ENCODE measurements around the gene IL34. TPM values are rescaled to one million over a fixed set of nuclear protein-coding genes. Genes with fewer than 3 reads are reported as not detected.

IL34 gene
- total RNA-seq, 3 donors from 2014 or later (not counting 1 experiment from before 2014, with no cell fraction given): 0.48 to 0.54 TPM; not detected in 1

DNA sequence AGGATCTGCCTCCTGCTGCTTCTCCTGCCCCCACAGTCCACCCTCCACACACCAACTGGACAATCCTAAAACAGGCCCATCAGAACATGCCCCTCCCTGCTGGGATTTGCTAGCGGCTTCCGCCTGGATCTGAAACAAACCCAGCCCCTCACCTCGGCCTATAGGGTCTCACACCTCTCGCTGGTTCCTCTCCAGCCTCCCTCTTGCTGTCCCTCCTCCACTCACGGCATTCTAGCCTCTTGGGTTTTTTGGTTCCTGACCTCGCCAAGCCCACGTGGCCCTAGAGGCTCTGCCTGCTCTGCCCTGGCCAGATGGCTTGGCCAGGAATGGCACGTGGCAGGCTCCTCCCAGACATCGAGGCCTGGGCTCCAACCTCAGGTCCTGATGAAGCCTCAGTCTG is 55.2 kb downstream of the IL34 start:
- Histone ChIP-seq H3K4me3 (ENCODE audit: low read length) (no peak overlapping the region), H3K27me3 (ENCODE audit: control insufficient read depth, insufficient read depth, low read length) (no peaks in the 10 kb centered on the region), H3K4me1 (ENCODE audit: control insufficient read depth, insufficient read depth, low read length) (peaks cover 13% of the 10 kb centered on the region), H3K27ac (ENCODE audit: low read length) (no peak overlapping the region), H3K9me3 (ENCODE audit: control insufficient read depth, insufficient read depth, low read length) (no peaks in the 10 kb centered on the region), H3K36me3 (ENCODE audit: control insufficient read depth, insufficient read depth, low read length) (peaks cover 2% of the 10 kb centered on the region)
- WGBS (ENCODE audit: insufficient coverage): 88% methylated on average over 9 of the region's 9 CpGs
- Mint-ChIP-seq H3K27ac (no peak overlapping the region), H3K4me1 (peaks cover 0 to 22% of the 10 kb centered on the region in 2 donors), H3K27me3 (ENCODE audit: low read depth in 2 of 2) (no peaks in the 10 kb centered on the region), H3K9me3 (no peaks in the 10 kb centered on the region), H3K36me3 (no peaks in the 10 kb centered on the region), H3K4me3 (no peak overlapping the region)
- ATAC-seq (no peak), DNase-seq (no peak)
- intact Hi-C loops (cut with micrococcal nuclease): no loop called here
- TF ChIP-seq, protein P1, sequence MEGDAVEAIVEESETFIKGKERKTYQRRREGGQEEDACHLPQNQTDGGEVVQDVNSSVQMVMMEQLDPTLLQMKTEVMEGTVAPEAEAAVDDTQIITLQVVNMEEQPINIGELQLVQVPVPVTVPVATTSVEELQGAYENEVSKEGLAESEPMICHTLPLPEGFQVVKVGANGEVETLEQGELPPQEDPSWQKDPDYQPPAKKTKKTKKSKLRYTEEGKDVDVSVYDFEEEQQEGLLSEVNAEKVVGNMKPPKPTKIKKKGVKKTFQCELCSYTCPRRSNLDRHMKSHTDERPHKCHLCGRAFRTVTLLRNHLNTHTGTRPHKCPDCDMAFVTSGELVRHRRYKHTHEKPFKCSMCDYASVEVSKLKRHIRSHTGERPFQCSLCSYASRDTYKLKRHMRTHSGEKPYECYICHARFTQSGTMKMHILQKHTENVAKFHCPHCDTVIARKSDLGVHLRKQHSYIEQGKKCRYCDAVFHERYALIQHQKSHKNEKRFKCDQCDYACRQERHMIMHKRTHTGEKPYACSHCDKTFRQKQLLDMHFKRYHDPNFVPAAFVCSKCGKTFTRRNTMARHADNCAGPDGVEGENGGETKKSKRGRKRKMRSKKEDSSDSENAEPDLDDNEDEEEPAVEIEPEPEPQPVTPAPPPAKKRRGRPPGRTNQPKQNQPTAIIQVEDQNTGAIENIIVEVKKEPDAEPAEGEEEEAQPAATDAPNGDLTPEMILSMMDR (IDR thresholded peaks at IDR 0.05): no peak

DNA sequence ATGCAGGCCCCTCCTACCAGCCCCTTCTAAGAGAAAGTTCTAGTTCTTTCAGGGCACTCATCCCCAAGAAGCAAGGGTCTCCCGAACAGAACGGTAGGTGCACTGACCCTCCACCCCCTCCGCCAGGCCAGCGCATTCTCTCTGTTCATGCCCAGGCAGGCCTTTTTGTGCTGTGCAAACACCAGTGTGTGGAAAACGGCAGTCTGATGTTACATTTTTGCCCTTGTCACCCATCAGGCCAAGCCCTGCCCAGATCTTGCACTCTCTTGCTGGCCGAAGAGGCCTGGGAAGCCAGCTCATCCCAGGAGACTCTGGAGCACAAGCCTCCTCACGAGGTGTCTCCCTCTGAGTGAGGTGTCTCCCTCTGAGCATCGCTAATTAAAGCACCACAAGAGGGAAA is 55.6 kb downstream of the IL34 start:
- Histone ChIP-seq H3K27ac (ENCODE audit: low read length) (no peak overlapping the region), H3K4me3 (ENCODE audit: low read length) (no peak overlapping the region), H3K36me3 (ENCODE audit: control insufficient read depth, insufficient read depth, low read length) (peaks cover 2% of the 10 kb centered on the region), H3K9me3 (ENCODE audit: control insufficient read depth, insufficient read depth, low read length) (no peaks in the 10 kb centered on the region), H3K27me3 (ENCODE audit: control insufficient read depth, insufficient read depth, low read length) (no peaks in the 10 kb centered on the region), H3K4me1 (ENCODE audit: control insufficient read depth, insufficient read depth, low read length) (peaks cover 9% of the 10 kb centered on the region)
- intact Hi-C loops (cut with micrococcal nuclease): no loop called here
- ATAC-seq (no peak), DNase-seq (no peak)
- no peak overlapping the region for H3K27ac Mint-ChIP-seq
- H3K27me3 Mint-ChIP-seq (ENCODE audit: low read depth in 2 of 2): no peaks in the 10 kb centered on the region
- 91% methylated on average over 8 of the region's 8 CpGs for WGBS (ENCODE audit: insufficient coverage)
- TF ChIP-seq, protein P1 (IDR thresholded peaks at IDR 0.05): no peak
- H3K36me3 Mint-ChIP-seq: no peaks in the 10 kb centered on the region
- no peak overlapping the region for H3K4me3 Mint-ChIP-seq
- H3K9me3 Mint-ChIP-seq: no peaks in the 10 kb centered on the region
- H3K4me1 Mint-ChIP-seq: peaks cover 0 to 18% of the 10 kb centered on the region in 2 donors

DNA sequence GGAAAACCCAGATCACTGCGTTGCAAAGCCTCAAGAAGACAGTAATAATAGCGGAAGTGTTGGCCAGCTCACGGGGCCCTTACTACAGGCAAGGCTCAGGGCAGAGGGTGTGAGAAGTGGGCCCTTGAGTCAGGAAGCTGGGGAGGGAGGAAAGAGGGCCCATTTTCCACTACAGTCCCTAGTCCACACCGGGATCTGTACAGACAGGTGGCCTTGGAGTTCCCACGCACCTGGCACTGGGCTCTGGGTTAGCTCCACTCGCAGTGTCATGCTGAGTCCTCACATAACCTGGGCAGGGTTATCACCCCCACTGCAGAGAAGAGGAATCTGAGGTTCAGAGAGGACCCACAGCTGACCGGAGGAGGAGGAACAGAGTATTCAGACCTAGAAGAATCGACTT is 56.3 kb downstream of the IL34 start:
- H3K27me3 Mint-ChIP-seq (ENCODE audit: low read depth in 2 of 2): no peaks in the 10 kb centered on the region
- H3K9me3 ChIP-seq (ENCODE audit: control insufficient read depth, insufficient read depth, low read length): no peaks in the 10 kb centered on the region
- DNase-seq: no peak
- H3K27me3 ChIP-seq (ENCODE audit: control insufficient read depth, insufficient read depth, low read length): no peaks in the 10 kb centered on the region
- WGBS (ENCODE audit: insufficient coverage): 87% methylated on average over 8 of the region's 8 CpGs
- no peak overlapping the region for H3K4me3 ChIP-seq (ENCODE audit: low read length)
- H3K4me1 ChIP-seq (ENCODE audit: control insufficient read depth, insufficient read depth, low read length): peaks cover 2% of the 10 kb centered on the region
- no peak overlapping the region for H3K27ac Mint-ChIP-seq
- peaks cover 0 to 16% of the 10 kb centered on the region in 2 donors for H3K4me1 Mint-ChIP-seq
- no peak for ATAC-seq
- intact Hi-C loops (cut with micrococcal nuclease): no loop called here
- H3K36me3 ChIP-seq (ENCODE audit: control insufficient read depth, insufficient read depth, low read length): peaks cover 2% of the 10 kb centered on the region
- no peaks in the 10 kb centered on the region for H3K36me3 Mint-ChIP-seq
- TF ChIP-seq, protein P1 (IDR thresholded peaks at IDR 0.05): no peak
- no peak overlapping the region for H3K4me3 Mint-ChIP-seq
- no peaks in the 10 kb centered on the region for H3K9me3 Mint-ChIP-seq
- H3K27ac ChIP-seq (ENCODE audit: low read length): no peak overlapping the region

Data from natural killer cell (primary cell).